ENCODE measurements around the gene ADSS2.

DNA sequence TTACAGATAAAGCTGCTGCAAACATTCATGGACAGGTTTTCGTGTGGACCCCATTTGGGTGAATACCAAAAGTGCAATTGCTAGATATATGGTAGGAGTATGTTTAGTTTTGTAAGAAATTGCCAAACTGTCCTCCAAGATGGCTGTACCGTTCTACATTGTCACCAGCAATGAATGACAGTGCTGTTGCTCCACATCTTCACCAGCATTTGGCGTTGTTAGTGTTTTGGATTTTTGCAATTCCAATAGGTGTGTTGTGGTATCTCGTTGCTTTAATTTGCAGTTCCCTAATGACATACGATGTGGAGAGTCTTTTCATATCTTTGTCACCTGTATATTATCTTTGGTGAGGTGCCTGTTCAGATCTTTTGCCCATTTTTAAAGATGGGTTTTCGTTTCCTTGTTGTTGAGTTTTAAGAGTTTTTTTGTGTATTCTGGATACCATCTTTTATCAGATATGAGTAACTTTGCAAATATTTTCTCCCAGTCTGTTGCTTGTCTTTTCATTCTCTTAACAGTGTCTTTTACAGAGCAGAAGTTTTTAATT, 21.4 kb upstream of the ADSS2 start:
- TF ChIP-seq EZH2 (IDR thresholded peaks at IDR 0.05; ENCODE audit: borderline replicate concordance, low read depth, low read length, severe bottlenecking), result no peak
- TF ChIP-seq, protein P1, sequence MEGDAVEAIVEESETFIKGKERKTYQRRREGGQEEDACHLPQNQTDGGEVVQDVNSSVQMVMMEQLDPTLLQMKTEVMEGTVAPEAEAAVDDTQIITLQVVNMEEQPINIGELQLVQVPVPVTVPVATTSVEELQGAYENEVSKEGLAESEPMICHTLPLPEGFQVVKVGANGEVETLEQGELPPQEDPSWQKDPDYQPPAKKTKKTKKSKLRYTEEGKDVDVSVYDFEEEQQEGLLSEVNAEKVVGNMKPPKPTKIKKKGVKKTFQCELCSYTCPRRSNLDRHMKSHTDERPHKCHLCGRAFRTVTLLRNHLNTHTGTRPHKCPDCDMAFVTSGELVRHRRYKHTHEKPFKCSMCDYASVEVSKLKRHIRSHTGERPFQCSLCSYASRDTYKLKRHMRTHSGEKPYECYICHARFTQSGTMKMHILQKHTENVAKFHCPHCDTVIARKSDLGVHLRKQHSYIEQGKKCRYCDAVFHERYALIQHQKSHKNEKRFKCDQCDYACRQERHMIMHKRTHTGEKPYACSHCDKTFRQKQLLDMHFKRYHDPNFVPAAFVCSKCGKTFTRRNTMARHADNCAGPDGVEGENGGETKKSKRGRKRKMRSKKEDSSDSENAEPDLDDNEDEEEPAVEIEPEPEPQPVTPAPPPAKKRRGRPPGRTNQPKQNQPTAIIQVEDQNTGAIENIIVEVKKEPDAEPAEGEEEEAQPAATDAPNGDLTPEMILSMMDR (IDR thresholded peaks at IDR 0.05; ENCODE audit: borderline replicate concordance, extremely low read depth, low read length, poor library complexity, severe bottlenecking), result no peak
